Uterus (tissue), 4 donors: ENCODE data around the gene DYNLRB2. TPM values are rescaled to one million over a fixed set of nuclear protein-coding genes. Genes with fewer than 3 reads are reported as not detected.

Experiments
- DNase-seq, 2 donors: peaks; one replicate each; pipeline ENCODE4 v3.0.0-alpha.2; 2019 to 2020
- H3K27ac ChIP-seq, 2 donors: fragments of 200-600 bp; sonication (generic); 1 replicate in 1 of 2; 2 replicates in 1 of 2; pipeline ENCODE4 v1.5.1; 2016 to 2018
- H3K27me3 ChIP-seq, 2 donors: fragments of 200-600 bp; sonication (generic); one replicate each; pipeline ENCODE4 v1.5.1; 2018 to 2019; ENCODE audit warnings: control low read depth in 1 of 2
- H3K36me3 ChIP-seq, 2 donors: fragments of 200-600 bp; sonication (generic); one replicate each; pipeline ENCODE4 v1.5.1; 2019; ENCODE audit warnings: control low read depth in 1 of 2
- H3K4me1 ChIP-seq, 2 donors: fragments of 200-600 bp; sonication (generic); one replicate each; pipeline ENCODE4 v1.5.1; 2018 to 2019; ENCODE audit warnings: control low read depth in 1 of 2
- H3K4me3 ChIP-seq, 2 donors: fragments of 200-600 bp; sonication (generic); 1 replicate in 1 of 2; 2 replicates in 1 of 2; pipeline ENCODE4 v1.5.1; 2018 to 2019; ENCODE audit warnings: mild to moderate bottlenecking in 1 of 2
- H3K9me3 ChIP-seq, 2 donors: fragments of 200-600 bp; sonication (generic); one replicate each; pipeline ENCODE4 v1.5.1; 2019; ENCODE audit warnings: control low read depth in 1 of 2
- CTCF ChIP-seq, 4 experiments: fragments of 200-600 bp in 2 of 4; fragments of 450-650 bp in 2 of 4; sonication (generic) in 2 of 4; IDR thresholded peaks; one replicate each; pipeline ENCODE4 v1.5.1; 2016 to 2019; ENCODE audit warnings: antibody characterized with exemption in 4 of 4, mild to moderate bottlenecking in 2 of 4, moderate library complexity in 1 of 4
- POLR2A ChIP-seq, 2 donors: fragments of 450-650 bp; IDR thresholded peaks; one replicate each; pipeline ENCODE4 v1.6.1; 2016; ENCODE audit warnings: antibody characterized with exemption in 2 of 2, mild to moderate bottlenecking in 1 of 2, moderate library complexity in 1 of 2
- intact Hi-C: fragments of 100-400 bp; cut with DNase I; formaldehyde crosslinking; loops from one replicate; pipeline ENCODE4 v1.15.1; 2023; ENCODE audit warnings: low total_unique reads
- total RNA-seq, 4 donors: library from RNA; depleted of rRNA in 3 of 4; stranded (reverse); fragments of >200 nt in 3 of 4; gene quantifications; one replicate each; pipeline versions ENCODE4 v1.1.0 to v1.2.4, GENCODE V29; 2014 to 2023
- donor health status: DM: yes; HTN: yes; CAD: no.

Gene DYNLRB2
- total RNA-seq, 4 donors from 2014 or later = 2.6 to 3.3 TPM; not detected in 2

- Histone ChIP-seq H3K27ac (no peak overlapping the region), H3K4me1 (no peaks in the 10 kb centered on the region), H3K36me3 (no peaks in the 10 kb centered on the region), H3K9me3 (no peaks in the 10 kb centered on the region), H3K27me3 (peaks cover 0 to 3% of the 10 kb centered on the region in 2 donors), H3K4me3 (no peak overlapping the region)
- DNase-seq = no peak
- intact Hi-C loops = no loop called here
- no peak for TF ChIP-seq POLR2A (IDR thresholded peaks at IDR 0.05)
- TF ChIP-seq CTCF (IDR thresholded peaks at IDR 0.05) = no peak
Measured at GRCh38 chr16:80518436-80518835, 22.4 kb upstream of the DYNLRB2 start.

- H3K4me1 ChIP-seq = no peaks in the 10 kb centered on the region
- no peak for DNase-seq
- TF ChIP-seq POLR2A (IDR thresholded peaks at IDR 0.05) (no peak), CTCF (IDR thresholded peaks at IDR 0.05) (no peak)
- H3K27ac ChIP-seq = no peak overlapping the region
- intact Hi-C loops = no loop called here
- H3K36me3 ChIP-seq = no peaks in the 10 kb centered on the region
- H3K4me3 ChIP-seq = no peak overlapping the region
- H3K9me3 ChIP-seq = no peaks in the 10 kb centered on the region
- peaks cover 0 to 3% of the 10 kb centered on the region in 2 donors for H3K27me3 ChIP-seq
Measured at GRCh38 chr16:80519189-80519588, 21.6 kb upstream of the DYNLRB2 start.

- intact Hi-C loops = no loop called here
- no peak for TF ChIP-seq CTCF (IDR thresholded peaks at IDR 0.05)
- no peak for TF ChIP-seq POLR2A (IDR thresholded peaks at IDR 0.05)
- peaks cover 0 to 3% of the 10 kb centered on the region in 2 donors for H3K27me3 ChIP-seq
- H3K36me3 ChIP-seq = no peaks in the 10 kb centered on the region
- H3K27ac ChIP-seq = no peak overlapping the region
- no peaks in the 10 kb centered on the region for H3K4me1 ChIP-seq
- no peak for DNase-seq
- no peaks in the 10 kb centered on the region for H3K9me3 ChIP-seq
- H3K4me3 ChIP-seq = no peak overlapping the region
Measured at GRCh38 chr16:80525420-80525819, 15.4 kb upstream of the DYNLRB2 start.

GRCh38 chr16:80526418-80527061 lies 14.3 kb upstream of the DYNLRB2 start:
- Histone ChIP-seq H3K9me3 (no peaks in the 10 kb centered on the region), H3K4me1 (no peaks in the 10 kb centered on the region), H3K27ac (no peak overlapping the region), H3K27me3 (peaks cover 0 to 3% of the 10 kb centered on the region in 2 donors), H3K36me3 (no peaks in the 10 kb centered on the region), H3K4me3 (no peak overlapping the region)
- TF ChIP-seq CTCF (IDR thresholded peaks at IDR 0.05) (peak; percentile 71 to 80 (median 76)), POLR2A (IDR thresholded peaks at IDR 0.05) (no peak)
- intact Hi-C loops = no loop called here
- DNase-seq = peak; percentile 37 to 39

- Histone ChIP-seq H3K36me3 (no peaks in the 10 kb centered on the region), H3K9me3 (no peaks in the 10 kb centered on the region), H3K27me3 (peaks cover 0 to 3% of the 10 kb centered on the region in 2 donors), H3K27ac (no peak overlapping the region), H3K4me3 (no peak overlapping the region), H3K4me1 (no peaks in the 10 kb centered on the region)
- no peak for DNase-seq
- intact Hi-C loops = no loop called here
- TF ChIP-seq CTCF (IDR thresholded peaks at IDR 0.05) = no peak
- TF ChIP-seq POLR2A (IDR thresholded peaks at IDR 0.05) = no peak
Measured at GRCh38 chr16:80527297-80527696, 13.5 kb upstream of the DYNLRB2 start.
